Measurements from ENCODE around the gene AAGAB.

GRCh38 chr15:67175643-67176071, 78.8 kb downstream of the AAGAB start:
- no peak for TF ChIP-seq CTCF (IDR thresholded peaks at IDR 0.05)
- no peak for TF ChIP-seq EP300 (IDR thresholded peaks at IDR 0.05)
- no peak for TF ChIP-seq POLR2A (IDR thresholded peaks at IDR 0.05)
